AML-193 (cell line): ENCODE data around the gene NOXA1.

Experiments
- DNase-seq, 2 experiments: peaks; one replicate each; lab custom pipeline; 2025; lab: John Stamatoyannopoulos, UW

NOXA1 gene

DNA sequence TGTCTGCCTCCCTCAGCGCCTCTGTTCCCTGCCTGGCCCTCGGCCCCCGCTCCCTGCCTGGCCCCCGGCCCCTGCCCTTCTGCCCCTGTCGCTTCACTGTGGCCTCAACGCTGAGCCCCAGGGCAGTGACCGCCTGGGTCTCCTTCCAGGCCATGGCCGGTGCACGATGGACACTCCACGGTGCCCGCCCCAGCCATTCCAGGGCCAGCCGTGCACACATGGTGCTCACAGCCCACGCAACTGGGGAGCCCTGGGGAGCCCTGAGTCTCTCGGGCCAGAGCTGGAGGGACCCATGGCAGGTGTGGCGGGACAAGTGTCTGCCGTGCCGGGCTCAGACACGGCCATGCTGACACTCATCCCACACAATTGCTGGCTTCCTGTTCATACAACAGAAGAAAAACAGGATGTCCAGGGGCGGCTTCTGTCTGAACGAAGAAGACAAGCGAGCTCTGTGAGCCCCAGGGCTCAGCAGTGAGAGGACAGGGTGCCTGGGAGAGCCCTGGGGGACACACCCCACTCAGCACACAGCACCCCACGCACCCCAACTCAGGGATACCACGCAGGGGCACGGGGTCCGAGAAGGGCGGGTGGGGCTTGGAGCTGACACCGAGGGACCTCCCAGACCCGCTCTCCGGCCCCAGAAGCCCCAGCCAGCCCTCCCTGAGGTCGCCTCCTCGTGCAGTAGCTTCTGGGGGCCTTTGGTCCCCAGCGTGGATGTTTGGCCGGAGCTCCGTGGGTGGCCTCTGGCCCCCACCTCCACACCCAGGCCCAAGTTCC lies 35.9 kb upstream of the NOXA1 start:
- no peak for DNase-seq

DNA sequence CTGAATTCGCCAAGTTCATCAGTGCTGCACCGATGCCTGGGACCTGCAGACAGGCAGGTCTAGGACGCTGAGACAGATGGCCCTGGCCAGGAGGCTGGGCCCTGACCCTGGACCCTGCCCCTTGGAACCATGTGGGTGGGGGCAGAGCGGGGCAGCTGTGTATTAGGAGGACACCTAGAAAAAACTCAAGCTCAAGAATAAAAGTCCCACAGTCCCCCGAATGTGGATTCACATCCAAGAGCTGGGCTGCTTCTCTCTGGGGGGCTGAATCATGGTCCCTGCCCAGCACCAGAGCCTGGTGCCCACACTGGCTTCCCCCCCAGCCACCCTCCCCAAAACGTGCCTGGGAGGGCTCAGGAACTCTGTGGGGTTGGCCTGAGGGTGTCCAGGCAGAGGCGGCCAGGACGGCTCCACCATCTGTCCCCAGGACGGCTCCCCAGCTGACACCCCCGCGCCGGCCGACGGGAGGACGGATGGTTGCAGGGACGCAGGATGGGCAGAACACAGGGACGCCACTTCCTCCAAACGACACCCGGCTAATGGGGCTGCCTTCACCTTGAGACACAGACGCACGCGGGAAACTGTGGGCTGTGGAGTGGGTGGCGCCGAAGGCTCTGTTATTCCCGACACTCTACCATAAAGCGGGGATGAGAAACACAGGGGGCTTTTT lies 35.2 kb upstream of the NOXA1 start:
- DNase-seq: no peak

DNA sequence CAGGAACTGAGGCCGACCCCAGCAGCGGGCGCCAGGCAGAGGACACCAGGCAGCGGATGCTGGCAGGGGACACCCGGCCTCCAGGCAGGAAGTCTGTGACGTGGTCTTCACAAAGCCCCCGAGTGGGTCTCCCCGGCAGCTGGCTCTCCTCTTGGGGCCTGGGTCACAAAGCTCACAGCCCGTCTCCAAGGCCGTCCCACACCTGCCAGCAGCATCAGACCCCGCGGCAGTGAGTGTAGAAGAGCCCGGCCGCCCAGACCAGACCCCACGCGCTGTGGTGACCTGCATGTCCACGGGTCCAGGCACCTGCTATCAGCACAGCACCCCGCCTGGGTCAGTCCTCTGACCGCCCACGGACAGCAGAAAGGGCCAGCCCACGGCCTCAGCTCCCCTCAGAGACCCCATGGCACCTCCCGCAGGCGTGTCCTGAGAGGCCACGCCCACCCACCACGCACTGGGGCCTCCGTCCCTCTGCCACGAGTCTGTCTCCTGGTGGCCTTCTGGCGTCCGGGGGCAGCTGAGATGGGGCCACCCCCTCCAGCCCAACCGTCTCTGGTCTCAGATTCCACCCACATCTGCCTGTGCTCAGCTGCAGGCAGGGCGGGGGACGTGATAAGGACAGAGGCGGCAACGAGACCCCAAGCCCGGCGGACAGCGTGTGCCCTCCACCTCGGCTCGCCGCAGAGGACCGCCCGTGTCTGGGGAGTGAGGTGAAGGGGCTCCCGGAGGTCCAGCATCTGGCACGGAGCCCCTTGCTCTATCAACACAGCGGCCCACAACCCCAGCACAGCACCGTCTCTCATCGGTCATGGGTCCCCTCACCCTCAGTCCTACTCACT lies 34.4 kb upstream of the NOXA1 start:
- no peak for DNase-seq

DNA sequence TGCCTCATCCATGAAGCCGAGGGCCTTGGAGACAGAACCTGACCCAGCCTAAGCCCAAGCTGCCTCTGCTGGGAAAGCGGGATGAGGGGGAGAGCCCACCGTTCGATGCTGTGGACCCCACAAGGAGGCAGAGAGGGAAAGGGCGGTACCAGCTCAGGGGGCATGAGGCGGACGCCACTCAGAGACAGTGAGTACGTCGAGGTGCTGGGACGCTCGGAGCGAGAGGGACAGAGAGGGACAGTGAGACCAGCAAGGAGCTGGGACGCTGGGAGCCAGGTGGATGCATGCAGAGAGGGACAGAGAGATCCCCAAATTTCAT lies 33.8 kb upstream of the NOXA1 start:
- DNase-seq: no peak

DNA sequence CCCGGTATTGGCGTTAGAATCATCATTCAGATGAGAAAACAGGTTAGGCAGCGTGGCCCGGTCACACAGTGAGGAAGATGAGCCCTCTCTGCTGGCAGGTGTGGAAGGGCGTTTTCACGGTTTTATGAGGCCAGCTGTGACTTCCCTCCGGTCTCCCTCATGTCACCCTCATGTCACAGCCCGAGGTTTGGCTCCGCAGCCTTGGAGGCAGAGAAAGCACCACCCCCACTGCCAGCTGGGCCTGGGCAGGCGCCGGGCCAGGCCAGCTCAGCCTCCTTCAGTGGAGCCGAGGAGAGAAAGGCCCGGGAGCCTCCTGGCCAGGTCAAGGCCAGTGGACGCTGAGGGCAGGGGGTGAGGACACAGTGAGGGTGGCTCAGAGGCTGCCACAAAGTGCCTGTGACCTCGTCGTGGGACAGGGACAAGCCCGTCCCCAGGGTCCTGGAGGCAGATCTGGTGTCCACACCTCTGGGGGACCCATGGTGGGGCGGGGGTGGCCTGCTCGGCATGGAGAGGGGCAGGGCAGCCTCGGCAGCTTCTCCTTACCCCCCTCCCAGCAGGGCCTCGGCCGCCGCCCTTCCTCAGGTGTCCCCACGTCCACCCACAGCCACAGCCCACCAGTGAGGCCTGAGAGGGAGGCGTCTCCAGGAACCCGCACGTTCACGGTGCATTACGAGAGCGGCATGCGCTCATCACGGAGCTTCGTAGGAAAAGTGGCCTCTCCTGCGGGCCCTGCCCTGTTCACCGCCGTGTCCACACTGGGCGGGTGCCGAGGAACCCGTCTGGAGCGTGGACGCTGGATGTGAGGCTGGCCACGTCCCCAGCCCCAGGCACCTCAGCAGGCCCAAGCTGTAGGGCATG lies 32.4 kb upstream of the NOXA1 start:
- DNase-seq: no peak

DNA sequence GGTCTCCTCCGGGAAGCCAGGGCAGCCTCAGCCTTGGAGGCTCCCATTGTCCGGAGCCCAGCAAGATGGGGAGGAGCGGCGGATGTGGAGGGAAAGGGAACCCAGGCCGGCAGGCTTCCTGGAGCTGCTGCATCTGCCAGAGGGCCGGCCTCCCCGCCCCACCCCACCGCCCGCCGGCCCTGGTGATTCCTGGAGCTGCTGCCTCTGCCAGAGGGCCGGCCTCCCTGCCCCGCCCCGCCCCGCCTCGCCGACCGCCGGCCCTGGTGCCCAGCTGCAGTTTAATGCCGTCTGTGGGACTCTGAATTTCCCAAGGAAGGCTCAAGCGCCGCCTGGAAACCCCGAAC lies 31.8 kb upstream of the NOXA1 start:
- DNase-seq: no peak

DNA sequence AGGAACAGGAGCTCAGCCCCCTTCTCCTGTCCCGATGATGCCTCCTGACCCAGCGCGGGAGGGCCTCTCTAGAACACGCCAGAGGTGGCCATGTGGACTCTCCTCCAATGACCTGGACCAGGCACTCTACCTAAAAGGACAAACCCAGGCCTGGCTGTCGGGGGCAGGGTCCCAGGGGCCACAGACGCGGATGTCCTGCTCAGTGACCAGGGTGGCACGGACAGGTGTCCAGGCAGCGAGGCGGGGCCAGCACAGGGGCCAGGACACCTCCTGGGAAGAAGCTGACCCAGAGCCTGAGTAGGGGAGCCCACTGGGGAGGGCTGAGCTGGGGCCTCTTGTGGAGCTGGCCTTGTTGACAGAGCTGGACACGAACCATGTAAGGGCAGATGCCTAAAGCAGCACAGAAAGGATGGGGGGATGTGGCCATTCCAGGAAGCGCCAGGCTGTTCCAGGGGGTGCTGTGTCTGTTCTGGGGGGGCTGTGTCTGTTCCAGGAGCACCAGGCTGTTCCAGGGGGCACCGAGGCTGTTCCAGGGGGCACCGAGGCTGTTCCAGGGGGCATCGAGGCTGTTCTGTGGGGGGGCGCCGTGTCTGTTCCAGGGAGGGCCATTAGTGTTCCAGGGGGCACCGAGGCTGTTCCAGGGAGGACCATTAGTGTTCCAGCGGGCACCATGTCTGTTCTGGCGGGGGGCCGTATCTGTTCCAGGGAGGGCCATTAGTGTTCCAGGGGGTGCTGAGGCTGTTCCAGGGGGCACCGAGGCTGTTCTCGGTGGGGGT lies 30.8 kb upstream of the NOXA1 start:
- no peak for DNase-seq

DNA sequence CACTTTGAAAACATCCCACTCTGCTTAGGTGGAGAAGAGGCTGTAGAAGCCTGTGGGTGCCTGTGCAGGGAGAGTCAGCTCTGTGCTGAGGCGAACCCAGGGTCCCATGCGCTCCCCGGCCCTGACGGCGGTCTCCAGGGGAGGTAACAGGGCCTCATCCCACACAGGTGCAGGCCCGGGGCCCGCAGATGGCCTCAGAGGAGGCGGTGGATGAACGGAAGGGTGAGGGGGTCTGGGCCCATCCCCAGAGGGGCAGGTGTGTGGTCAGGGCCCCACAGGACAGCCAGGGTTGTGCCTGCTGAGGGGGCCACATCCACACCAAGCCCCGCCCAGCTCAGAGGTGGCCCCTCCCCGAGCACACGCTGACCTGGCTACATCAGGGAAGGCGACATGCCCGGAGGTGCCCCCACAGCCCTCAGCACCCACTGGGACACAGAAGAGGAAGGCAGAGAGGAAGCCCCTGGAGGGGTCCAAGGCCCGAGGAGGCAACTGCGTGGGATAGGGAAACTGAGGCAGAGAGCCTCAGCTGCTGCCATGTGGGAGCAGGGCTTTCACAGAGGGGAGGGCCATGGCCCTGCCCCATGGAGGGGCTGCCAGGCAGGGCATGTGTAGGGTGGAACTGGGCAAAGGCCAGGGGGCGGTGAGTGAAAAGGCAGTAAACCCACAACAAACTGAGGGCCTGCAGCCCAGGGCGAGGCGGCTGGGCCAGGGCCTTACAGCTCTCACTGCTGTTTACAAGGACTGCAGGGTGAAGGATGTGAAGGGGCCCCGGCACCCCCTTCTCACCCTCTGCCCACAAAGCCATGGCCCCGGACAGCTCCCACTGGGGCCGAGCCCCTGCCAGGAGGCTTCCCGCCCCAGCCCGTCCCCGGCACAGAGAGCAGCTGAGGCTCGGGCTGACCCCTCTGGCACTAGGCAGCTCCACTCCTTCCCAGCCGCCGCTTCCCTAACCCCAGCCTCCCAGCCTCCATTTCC lies 29.7 kb upstream of the NOXA1 start:
- DNase-seq: no peak

DNA sequence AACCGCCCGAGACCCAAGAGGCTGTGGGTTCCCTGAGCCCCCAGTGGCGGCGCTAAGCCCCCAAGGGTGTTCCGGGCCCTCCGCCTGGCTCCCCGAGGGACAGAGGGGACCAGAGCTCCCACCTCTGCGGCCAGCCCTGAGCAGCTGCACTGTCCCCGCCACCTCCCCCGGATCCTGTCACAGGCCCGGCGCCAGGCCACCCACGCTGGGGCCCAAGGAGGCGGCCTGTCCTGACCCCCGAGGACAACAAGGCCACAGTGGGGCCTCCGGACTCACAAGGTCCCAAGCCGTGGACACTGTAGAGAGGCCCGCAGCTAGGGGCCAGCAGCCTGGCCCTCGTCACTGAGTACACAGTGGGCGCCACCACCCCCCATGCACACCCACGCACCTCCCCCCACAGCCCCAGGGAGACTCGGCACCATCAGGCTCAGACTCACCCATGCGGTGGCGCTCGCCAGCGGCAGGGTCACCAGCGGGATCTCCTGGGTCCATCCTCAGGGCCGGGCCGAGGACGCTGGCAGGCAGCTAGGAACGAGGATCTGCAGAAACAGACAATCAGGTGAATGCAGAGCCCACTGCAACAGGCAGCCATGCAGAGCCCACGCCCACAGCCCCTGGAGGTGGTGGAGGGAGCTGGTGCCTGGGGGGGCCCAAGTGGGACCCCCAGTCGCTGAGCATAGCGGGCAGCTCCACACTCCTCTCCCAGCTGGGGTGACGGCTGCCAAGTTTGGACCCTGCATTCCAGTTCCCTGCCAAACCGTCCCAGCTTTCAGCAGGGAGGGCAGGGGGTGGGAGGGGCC lies 28.1 kb upstream of the NOXA1 start:
- no peak for DNase-seq

DNA sequence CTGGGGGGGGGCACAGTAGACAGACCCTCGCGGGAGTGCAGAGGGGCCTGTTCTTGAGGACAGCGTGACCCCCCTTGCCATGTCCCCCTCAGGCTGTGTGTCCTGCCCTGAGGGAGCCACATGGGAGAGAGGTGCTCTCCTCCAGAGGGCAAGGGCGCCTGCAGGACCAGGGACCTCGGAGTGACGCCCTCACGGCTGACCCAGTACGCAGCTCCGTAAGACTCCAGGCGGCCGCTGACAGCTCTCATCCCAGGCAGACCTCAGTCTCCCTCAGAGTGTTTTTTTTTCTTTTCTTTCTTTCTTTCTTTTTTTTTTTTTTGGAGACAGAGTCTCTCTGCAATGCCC lies 27.6 kb upstream of the NOXA1 start:
- no peak for DNase-seq

DNA sequence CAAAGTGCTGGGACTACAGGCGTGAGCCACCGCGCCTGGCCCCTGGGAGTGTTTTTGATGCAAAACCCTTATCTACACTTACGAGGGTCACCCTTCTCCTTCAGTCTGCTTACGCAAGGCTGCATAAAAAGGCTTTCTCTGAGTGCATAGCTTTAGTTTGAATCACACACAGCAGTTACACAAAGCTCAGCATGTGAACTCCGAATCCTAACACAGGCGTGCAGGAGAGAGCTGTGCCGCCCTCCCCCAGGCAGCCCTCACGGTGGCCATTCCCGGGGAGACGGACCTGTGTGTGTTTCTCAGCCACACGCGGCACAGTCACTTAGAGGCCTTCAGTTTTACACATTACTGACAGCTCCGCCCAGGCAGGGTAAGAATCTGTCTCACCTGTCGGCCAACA lies 27.0 kb upstream of the NOXA1 start:
- no peak for DNase-seq

DNA sequence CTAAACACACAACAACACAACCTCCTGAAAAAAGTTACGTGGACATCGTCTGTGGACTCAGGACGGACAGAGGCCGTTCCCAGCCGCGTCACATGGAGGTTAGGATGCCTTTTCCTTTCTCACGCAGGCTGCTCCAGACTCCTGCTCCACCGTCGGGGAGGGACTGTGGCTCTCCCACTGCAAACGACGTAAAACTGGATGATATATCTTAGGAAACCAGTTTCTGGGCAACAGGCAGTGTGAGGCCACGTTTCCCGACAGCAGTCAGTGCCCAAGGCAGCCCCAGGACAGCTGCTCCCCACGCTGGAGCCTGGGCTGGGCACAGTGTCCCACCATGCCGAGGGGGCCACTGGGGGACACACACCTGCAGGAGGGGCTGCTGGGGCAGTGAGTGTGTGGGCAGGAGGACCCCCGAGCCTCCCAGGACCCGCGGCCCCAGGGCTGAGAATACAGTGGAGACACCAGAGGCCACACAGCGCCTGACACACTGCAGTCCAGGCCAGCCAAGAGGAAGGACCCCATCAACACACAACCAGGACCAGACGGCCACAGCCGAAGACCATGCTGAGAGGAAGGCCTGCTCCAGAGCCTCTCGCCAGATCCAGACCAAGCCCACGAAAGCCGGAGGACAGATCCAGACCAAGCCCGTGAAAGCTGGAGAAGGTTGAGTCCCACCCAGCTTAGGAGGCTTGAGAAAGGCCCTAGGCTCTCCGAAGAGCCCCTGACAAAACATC lies 26.4 kb upstream of the NOXA1 start:
- no peak for DNase-seq

DNA sequence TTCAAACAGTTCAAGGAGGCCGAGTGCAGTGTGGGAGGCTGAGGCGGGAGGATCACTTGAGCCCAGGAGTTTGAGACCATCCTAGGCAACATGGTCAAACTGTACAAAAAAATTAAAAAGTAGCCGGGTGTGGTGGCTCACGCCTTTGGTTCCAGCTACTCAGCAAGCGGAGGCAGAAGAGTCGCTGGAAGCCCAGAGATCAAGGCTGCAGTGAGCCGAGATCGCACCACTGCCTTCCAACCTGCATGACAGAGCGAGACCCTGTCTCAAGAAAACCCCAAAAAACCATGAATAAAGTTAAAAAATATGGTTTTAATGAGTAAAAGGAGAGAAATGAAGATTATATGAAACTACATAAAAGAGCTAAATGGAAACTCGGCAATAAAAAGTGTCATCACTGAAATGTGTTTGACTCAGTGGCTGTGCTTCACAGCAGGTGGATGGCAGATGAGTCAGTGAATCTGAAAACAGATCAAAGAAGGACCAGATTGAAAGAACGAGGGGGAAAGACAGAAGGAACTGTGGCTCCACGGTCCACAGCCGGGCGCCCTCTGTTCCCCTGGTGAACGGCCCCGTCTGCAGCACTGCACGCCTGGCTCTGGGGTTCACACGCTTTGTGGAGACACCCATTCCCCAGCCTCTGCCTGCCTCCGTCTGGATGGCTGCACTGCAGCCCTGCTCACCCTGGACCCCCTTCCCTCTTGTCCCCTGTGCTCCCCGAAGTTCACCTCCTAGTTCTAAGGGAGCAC lies 25.3 kb upstream of the NOXA1 start:
- DNase-seq: no peak

DNA sequence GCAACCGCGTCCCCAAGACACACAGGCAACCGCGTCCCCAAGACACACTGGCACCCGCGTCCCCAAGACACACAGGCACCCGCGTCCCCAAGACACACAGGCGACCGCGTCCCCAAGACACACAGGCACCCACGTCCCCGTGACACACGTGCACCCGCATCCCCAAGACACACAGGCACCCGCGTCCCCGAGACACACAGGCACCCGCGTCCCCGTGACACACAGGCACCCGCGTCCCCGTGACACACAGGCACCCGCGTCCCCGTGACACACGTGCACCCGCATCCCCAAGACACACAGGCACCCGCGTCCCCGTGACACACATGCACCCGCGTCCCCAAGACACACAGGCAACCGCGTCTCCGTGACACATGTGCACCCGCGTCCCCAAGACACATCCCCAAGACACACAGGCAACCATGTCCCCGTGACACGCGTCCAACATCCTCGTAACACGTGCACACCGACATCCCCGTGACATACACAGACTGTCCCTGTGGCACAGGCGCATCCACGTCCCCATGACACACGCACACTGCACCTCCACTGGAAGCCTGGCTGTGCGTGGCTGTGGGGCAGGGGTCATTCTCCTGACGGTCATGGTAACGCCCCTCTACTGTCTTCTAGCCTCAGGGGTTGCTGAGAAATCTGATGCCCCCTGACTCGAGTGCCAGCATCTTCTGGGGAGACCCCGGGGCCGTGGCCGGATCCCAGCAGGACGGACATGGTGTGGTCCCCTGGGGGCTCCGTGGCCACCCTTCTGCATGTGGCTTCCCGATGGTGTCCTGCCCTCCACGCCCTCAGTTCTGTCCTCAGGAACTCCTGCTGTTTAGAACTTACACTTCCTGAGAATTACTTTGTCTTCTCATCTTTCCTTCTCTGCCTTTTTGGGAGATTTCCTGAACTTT lies 24.4 kb upstream of the NOXA1 start:
- DNase-seq: no peak

DNA sequence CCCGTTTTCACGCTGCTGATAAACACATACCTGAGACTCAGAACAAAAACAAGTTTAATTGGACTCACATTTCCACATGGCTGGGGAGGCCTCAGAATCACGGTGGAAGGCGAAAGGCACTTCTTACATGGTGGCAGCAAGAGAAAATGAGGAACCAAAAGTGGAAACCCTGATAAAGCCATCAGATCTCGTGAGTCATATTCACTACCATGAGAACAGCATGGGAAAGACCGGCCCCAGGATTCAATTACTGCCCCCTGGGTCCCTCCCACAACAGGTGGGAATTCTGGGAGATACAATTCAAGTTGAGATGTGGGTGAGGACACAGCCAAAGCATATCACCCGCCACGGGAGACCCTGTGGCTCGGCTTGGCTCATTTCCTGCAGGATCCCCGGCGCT lies 20.4 kb upstream of the NOXA1 start:
- DNase-seq: no peak

DNA sequence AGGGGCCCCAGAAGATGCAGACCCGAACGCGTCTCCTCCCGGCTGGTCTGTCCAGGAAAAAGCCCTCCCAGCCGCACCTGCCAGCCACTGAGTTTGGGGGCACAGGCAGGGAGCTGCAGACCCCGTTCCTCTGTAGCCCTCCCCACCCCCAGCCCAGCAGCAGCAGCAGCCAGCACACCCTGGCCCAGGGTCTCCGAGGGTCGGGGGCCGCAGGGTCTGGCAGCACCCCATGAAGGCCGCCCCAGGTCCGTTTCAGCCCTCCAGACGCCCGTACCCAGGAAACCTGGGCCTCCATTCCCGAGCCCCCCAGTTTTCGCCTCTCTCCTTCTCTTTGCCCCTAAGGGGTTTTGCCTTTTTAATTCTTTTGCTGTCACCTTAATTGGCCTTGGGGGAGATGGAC lies 19.9 kb upstream of the NOXA1 start:
- no peak for DNase-seq

DNA sequence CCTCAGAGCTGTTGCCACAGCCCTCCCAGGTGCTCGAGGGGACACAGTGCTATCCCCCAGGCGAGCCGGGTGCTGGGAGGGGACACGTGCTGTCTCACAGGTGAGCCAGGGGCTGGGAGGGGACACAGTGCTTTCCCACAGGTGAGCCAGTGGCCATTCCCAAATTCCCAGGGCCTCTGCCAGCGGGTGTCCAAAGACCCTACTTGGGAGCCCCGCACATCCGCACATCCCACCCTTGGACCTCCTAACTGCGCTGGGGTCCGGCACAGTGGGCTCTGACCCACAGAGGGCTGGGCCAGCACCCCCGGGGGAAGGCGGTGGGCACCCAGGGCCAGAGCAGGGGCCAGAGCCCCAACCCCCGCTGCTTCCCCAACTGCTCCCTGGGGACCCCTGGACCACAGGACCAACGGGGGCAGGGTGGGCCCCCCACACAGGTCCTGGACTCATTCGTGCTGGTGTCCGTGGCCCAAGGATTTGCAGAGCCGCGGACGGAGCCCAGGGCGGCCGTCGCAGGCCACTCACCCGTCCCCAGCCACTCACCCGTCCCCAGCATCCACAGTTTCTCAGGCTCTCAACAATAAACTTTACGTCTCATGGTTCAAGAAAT lies 18.1 kb upstream of the NOXA1 start:
- DNase-seq: no peak
